NT2/D1 (cell line): ENCODE data around the gene METTL25.

Source experiments
- DNase-seq: peaks from one replicate; pipeline ENCODE4 v3.0.0-alpha.2; 2011; ENCODE audit warnings: low read depth, low spot score
- H3K27me3 ChIP-seq: 2 replicates; pipeline ENCODE4 v1.6.0; 2011; ENCODE audit warnings: mild to moderate bottlenecking; ENCODE audit not compliant: insufficient read length, insufficient read depth
- H3K36me3 ChIP-seq: 2 replicates; pipeline ENCODE4 v1.6.1; 2011; ENCODE audit warnings: mild to moderate bottlenecking, low read length, mixed read lengths; ENCODE audit not compliant: insufficient read depth, insufficient read length
- H3K4me1 ChIP-seq: 2 replicates; pipeline ENCODE4 v1.5.1; 2011; ENCODE audit not compliant: insufficient read depth, insufficient read length
- H3K4me3 ChIP-seq: 2 replicates; pipeline ENCODE4 v1.5.1; 2011; ENCODE audit warnings: low read depth; ENCODE audit not compliant: insufficient read length
- H3K9ac ChIP-seq: 2 replicates; pipeline ENCODE4 v1.6.0; 2011; ENCODE audit warnings: low read depth; ENCODE audit not compliant: insufficient read length
- H3K9me3 ChIP-seq: 2 replicates; pipeline ENCODE4 v1.5.1; 2011; ENCODE audit warnings: mild to moderate bottlenecking, low read length; ENCODE audit not compliant: insufficient read depth
- SUZ12 ChIP-seq: IDR thresholded peaks from 2 replicates; pipeline ENCODE4 v1.6.1; 2011; ENCODE audit not compliant: insufficient read length, insufficient read depth; ENCODE audit errors: extremely low read depth
- YY1 ChIP-seq: IDR thresholded peaks from 2 replicates; pipeline ENCODE4 v1.6.1; 2011; ENCODE audit not compliant: insufficient read length, insufficient read depth
- ZNF274 ChIP-seq: IDR thresholded peaks from 2 replicates; pipeline ENCODE4 v1.6.1; 2011; ENCODE audit warnings: mild to moderate bottlenecking, low read depth, low read length

METTL25 gene

GRCh38 chr12:82480606-82481005 lies 122.3 kb downstream of the METTL25 start:
- Histone ChIP-seq H3K36me3 (no peaks in the 10 kb centered on the region), H3K4me1 (no peaks in the 10 kb centered on the region), H3K4me3 (no peak overlapping the region), H3K9ac (no peak overlapping the region), H3K27me3 (no peaks in the 10 kb centered on the region), H3K9me3 (no peaks in the 10 kb centered on the region)
- no peak for DNase-seq
- TF ChIP-seq SUZ12: no peak
- no peak for TF ChIP-seq YY1
- no peak for TF ChIP-seq ZNF274

- H3K9ac ChIP-seq: no peak overlapping the region
- TF ChIP-seq ZNF274 (no peak), SUZ12 (no peak), YY1 (no peak)
- H3K27me3 ChIP-seq: no peaks in the 10 kb centered on the region
- H3K4me3 ChIP-seq: no peak overlapping the region
- no peaks in the 10 kb centered on the region for H3K36me3 ChIP-seq
- no peak for DNase-seq
- H3K4me1 ChIP-seq: no peaks in the 10 kb centered on the region
- H3K9me3 ChIP-seq: no peaks in the 10 kb centered on the region
These were observed 123.6 kb downstream of the METTL25 start for GRCh38 chr12:82481954-82482353.

- H3K36me3 ChIP-seq: no peaks in the 10 kb centered on the region
- TF ChIP-seq ZNF274: no peak
- no peak for TF ChIP-seq SUZ12
- no peak for TF ChIP-seq YY1
- no peak overlapping the region for H3K9ac ChIP-seq
- no peak for DNase-seq
- H3K27me3 ChIP-seq: no peaks in the 10 kb centered on the region
- no peaks in the 10 kb centered on the region for H3K4me1 ChIP-seq
- H3K9me3 ChIP-seq: no peaks in the 10 kb centered on the region
- no peak overlapping the region for H3K4me3 ChIP-seq
These were observed 128.4 kb downstream of the METTL25 start for GRCh38 chr12:82486524-82487235.

GRCh38 chr12:82504409-82504808 lies 146.1 kb downstream of the METTL25 start:
- Histone ChIP-seq H3K27me3 (no peaks in the 10 kb centered on the region), H3K36me3 (no peaks in the 10 kb centered on the region), H3K4me3 (no peak overlapping the region), H3K4me1 (no peaks in the 10 kb centered on the region), H3K9me3 (no peaks in the 10 kb centered on the region), H3K9ac (no peak overlapping the region)
- TF ChIP-seq ZNF274: no peak
- TF ChIP-seq SUZ12: no peak
- TF ChIP-seq YY1: no peak
- no peak for DNase-seq

GRCh38 chr12:82505150-82505549 lies 146.8 kb downstream of the METTL25 start:
- H3K27me3 ChIP-seq: no peaks in the 10 kb centered on the region
- H3K4me1 ChIP-seq: no peaks in the 10 kb centered on the region
- no peak overlapping the region for H3K9ac ChIP-seq
- no peaks in the 10 kb centered on the region for H3K36me3 ChIP-seq
- H3K4me3 ChIP-seq: no peak overlapping the region
- TF ChIP-seq ZNF274: no peak
- no peak for DNase-seq
- no peaks in the 10 kb centered on the region for H3K9me3 ChIP-seq

- H3K36me3 ChIP-seq: no peaks in the 10 kb centered on the region
- no peak overlapping the region for H3K9ac ChIP-seq
- H3K4me1 ChIP-seq: no peaks in the 10 kb centered on the region
- H3K27me3 ChIP-seq: no peaks in the 10 kb centered on the region
- H3K9me3 ChIP-seq: no peaks in the 10 kb centered on the region
- no peak overlapping the region for H3K4me3 ChIP-seq
- no peak for DNase-seq
- TF ChIP-seq ZNF274 (no peak), YY1 (no peak), SUZ12 (no peak)
These were observed 149.4 kb downstream of the METTL25 start for GRCh38 chr12:82507686-82508085.

GRCh38 chr12:82510386-82510785 lies 152.1 kb downstream of the METTL25 start:
- Histone ChIP-seq H3K27me3 (no peaks in the 10 kb centered on the region), H3K9ac (no peak overlapping the region), H3K9me3 (no peaks in the 10 kb centered on the region), H3K36me3 (no peaks in the 10 kb centered on the region), H3K4me3 (no peak overlapping the region), H3K4me1 (no peaks in the 10 kb centered on the region)
- no peak for DNase-seq
- TF ChIP-seq ZNF274 (no peak), SUZ12 (no peak), YY1 (no peak)

- Histone ChIP-seq H3K4me1 (no peaks in the 10 kb centered on the region), H3K9ac (no peak overlapping the region), H3K27me3 (no peaks in the 10 kb centered on the region), H3K9me3 (no peaks in the 10 kb centered on the region), H3K36me3 (no peaks in the 10 kb centered on the region), H3K4me3 (no peak overlapping the region)
- no peak for DNase-seq
- TF ChIP-seq YY1: no peak
- no peak for TF ChIP-seq ZNF274
- TF ChIP-seq SUZ12: no peak
These were observed 156.6 kb downstream of the METTL25 start for GRCh38 chr12:82514880-82515279.
